GM23338 (cell line): ENCODE measurements around the gene DROSHA. TPM values are rescaled to one million over a fixed set of nuclear protein-coding genes. Genes with fewer than 3 reads are reported as not detected.
"Not testable (repeated sequence)": the region's sequence is repeated elsewhere in the genome, so short reads cannot be mapped to it uniquely, and the experiment has no call there.

Source experiments
- ATAC-seq: fragments of 200-7000 bp; cut with Tn5 transposase; 3 replicates; pipeline ENCODE4 v1.9.1; 2020
- DNase-seq: peaks from one replicate; pipeline ENCODE4 v3.0.0-alpha.2; 2015; ENCODE audit warnings: low spot score
- H2AFZ ChIP-seq: fragments of 200-600 bp; sonication (generic); 2 replicates; pipeline ENCODE4 v1.8.0; 2016; ENCODE audit warnings: antibody characterized with exemption, mild to moderate bottlenecking, moderate library complexity
- H3F3A ChIP-seq: fragments of 200-600 bp; sonication (generic); replicated peaks from 2 replicates; pipeline ENCODE4 v1.8.0; 2017; ENCODE audit warnings: antibody characterized with exemption, mixed run types, low read depth
- H3K27ac ChIP-seq: fragments of 200-600 bp; sonication (generic); 2 replicates; pipeline ENCODE4 v1.6.1; 2016; ENCODE audit warnings: low read depth
- H3K27me3 ChIP-seq: fragments of 200-600 bp; sonication (generic); 2 replicates; pipeline ENCODE4 v1.8.0; 2016; ENCODE audit warnings: mild to moderate bottlenecking, mixed run types, moderate library complexity; ENCODE audit not compliant: insufficient read depth
- H3K36me3 ChIP-seq: fragments of 200-600 bp; sonication (generic); 2 replicates; pipeline ENCODE4 v1.8.0; 2016; ENCODE audit warnings: mild to moderate bottlenecking; ENCODE audit not compliant: insufficient read depth
- H3K4me1 ChIP-seq: fragments of 200-600 bp; sonication (generic); 2 replicates; pipeline ENCODE4 v1.8.0; 2016; ENCODE audit warnings: mild to moderate bottlenecking, moderate library complexity; ENCODE audit not compliant: insufficient read depth
- H3K4me2 ChIP-seq: fragments of 200-600 bp; sonication (generic); 2 replicates; pipeline ENCODE4 v1.7.1; 2017; ENCODE audit warnings: mixed run types
- H3K4me3 ChIP-seq: fragments of 200-600 bp; sonication (generic); 2 replicates; pipeline ENCODE4 v1.6.1; 2016; ENCODE audit warnings: mixed run types
- H3K79me2 ChIP-seq: fragments of 200-600 bp; sonication (generic); replicated peaks from 2 replicates; pipeline ENCODE4 v1.8.0; 2017; ENCODE audit warnings: mild to moderate bottlenecking; ENCODE audit not compliant: insufficient read depth
- H3K9me2 ChIP-seq: fragments of 200-600 bp; sonication (generic); 2 replicates; pipeline ENCODE4 v1.8.0; 2017; ENCODE audit not compliant: insufficient read depth
- H4K20me1 ChIP-seq: fragments of 200-600 bp; sonication (generic); replicated peaks from 2 replicates; pipeline ENCODE4 v1.8.0; 2017; ENCODE audit warnings: mild to moderate bottlenecking; ENCODE audit not compliant: insufficient read depth
- H3K27ac Mint-ChIP-seq: 2 replicates; pipeline ENCODE4 v1.8.0; 2020; ENCODE audit warnings: inconsistent platforms, mild to moderate bottlenecking, moderate library complexity, mixed read lengths
- H3K27me3 Mint-ChIP-seq: 3 replicates; pipeline ENCODE4 v1.8.0; 2022; ENCODE audit warnings: low read depth, mild to moderate bottlenecking, moderate library complexity, mixed read lengths, inconsistent platforms; ENCODE audit not compliant: insufficient read depth, poor library complexity
- H3K36me3 Mint-ChIP-seq: 3 replicates; pipeline ENCODE4 v1.8.0; 2021; ENCODE audit warnings: low read depth, mild to moderate bottlenecking, inconsistent platforms, moderate library complexity, mixed read lengths
- H3K4me1 Mint-ChIP-seq: 3 replicates; pipeline ENCODE4 v1.8.0; 2020; ENCODE audit warnings: mild to moderate bottlenecking, inconsistent platforms, mixed read lengths
- H3K4me3 Mint-ChIP-seq: 3 replicates; pipeline ENCODE4 v1.8.0; 2021; ENCODE audit warnings: moderate library complexity, mild to moderate bottlenecking, inconsistent platforms, mixed read lengths
- H3K9me3 Mint-ChIP-seq: 3 replicates; pipeline ENCODE4 v1.8.0; 2020; ENCODE audit warnings: moderate library complexity, mild to moderate bottlenecking, inconsistent platforms, mixed read lengths
- JUNB ChIP-seq: IDR thresholded peaks from one replicate; pipeline ENCODE4 v1.6.1; 2016; ENCODE audit warnings: antibody characterized with exemption; ENCODE audit not compliant: unreplicated experiment
- NANOG ChIP-seq: IDR thresholded peaks from 2 replicates; pipeline ENCODE4 v1.6.1; 2016; ENCODE audit warnings: antibody characterized with exemption, borderline replicate concordance
- STAT1 ChIP-seq: IDR thresholded peaks from one replicate; pipeline ENCODE4 v1.6.1; 2016; ENCODE audit warnings: antibody characterized with exemption; ENCODE audit not compliant: unreplicated experiment
- ZNF331 ChIP-seq: fragments of 250-450 bp; sonication (Bioruptor Pico); IDR thresholded peaks from 2 replicates; pipeline ENCODE4 v1.5.0; 2020; ENCODE audit warnings: low read depth, mild to moderate bottlenecking, moderate library complexity
- polyA plus RNA-seq: library from polyadenylated mRNA; unstranded; fragments of >200 nt; fragmentation: Nextera tagmentation; extraction: Ambion mirVana; gene quantifications from 2 replicates; pipeline ENCODE4 v1.2.1, GENCODE V29; 2016
- total RNA-seq: library from RNA; depleted of rRNA; stranded (reverse); fragments of >200 nt; shearing (Covaris generic); gene quantifications from 2 replicates; pipeline ENCODE4 v1.2.3, GENCODE V29; 2014
- TF ChIP-seq, protein P1 (sequence below), 2 experiments: fragments of 200-600 bp in 1 of 2; sonication (generic) in 1 of 2; conservative IDR thresholded peaks; 2 replicates each; pipeline versions ENCODE4 v1.5.1 to v1.6.1; 2016 to 2017; ENCODE audit warnings: antibody characterized with exemption in 2 of 2, low read depth in 2 of 2, mild to moderate bottlenecking in 2 of 2, moderate library complexity in 1 of 2
- TF ChIP-seq, protein P2 (sequence below): IDR thresholded peaks from one replicate; pipeline ENCODE4 v1.6.1; 2018; ENCODE audit warnings: antibody characterized with exemption; ENCODE audit not compliant: unreplicated experiment

Gene DROSHA
- total and polyA plus RNA-seq, 2 experiments from 2014 or later, result 70.6 to 87.8 TPM

DNA sequence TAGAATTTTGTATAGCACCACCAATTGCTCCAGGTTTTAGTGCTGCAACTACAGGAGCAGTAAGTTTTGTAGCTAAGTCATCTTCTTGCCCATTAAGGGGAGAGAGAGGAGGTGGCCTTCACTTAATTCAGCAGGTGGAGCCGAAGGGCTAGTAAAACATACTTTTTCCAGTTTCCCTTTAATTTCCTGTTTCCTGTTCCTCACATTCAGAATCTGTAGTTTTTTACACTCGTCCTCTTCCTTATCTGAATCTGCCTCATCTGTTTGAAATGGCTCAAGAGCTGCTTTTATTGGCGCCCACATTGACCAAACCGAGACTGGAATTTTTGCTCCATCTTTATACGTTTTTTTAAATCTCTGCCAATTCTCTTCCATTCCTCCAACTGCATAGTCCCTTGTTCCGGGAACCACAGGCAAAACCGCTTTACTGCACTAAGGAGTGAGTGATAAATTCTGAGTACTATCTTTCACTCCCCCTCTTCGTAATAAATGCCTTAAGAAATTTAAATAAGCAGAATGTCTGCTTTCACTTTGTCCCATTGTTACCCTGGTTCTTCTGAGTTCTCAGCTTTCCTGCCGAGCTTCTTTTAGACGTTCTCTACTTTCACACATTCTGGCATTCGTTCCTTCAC is 133.9 kb downstream of the DROSHA start:
- DNase-seq (no peak), ATAC-seq (no peak)
- Histone ChIP-seq H3K27ac (peak overlapping the region; percentile 79; the same call in 1 of the 2 replicates), H3K36me3 (no peaks in the 10 kb centered on the region; the same call in 1 of the 2 replicates), H3K9me2 (no peaks in the 10 kb centered on the region), H3K79me2 (no peaks in the 10 kb centered on the region), H4K20me1 (no peaks in the 10 kb centered on the region), H3K4me1 (peaks cover 15% of the 10 kb centered on the region), H3K4me2 (peak overlapping the region; percentile 27; the same call in 1 of the 2 replicates), H3K27me3 (no peaks in the 10 kb centered on the region), H2AFZ (no peak overlapping the region), H3K4me3 (no peak overlapping the region), H3F3A (no peaks in the 10 kb centered on the region)
- Mint-ChIP-seq H3K9me3 (no peaks in the 10 kb centered on the region), H3K36me3 (peaks cover 15% of the 10 kb centered on the region; the same call in 2 of the 3 replicates), H3K4me3 (no peak overlapping the region), H3K27me3 (no peaks in the 10 kb centered on the region), H3K27ac (peak overlapping the region; percentile 80; the same call in 1 of the 2 replicates), H3K4me1 (peaks cover 19% of the 10 kb centered on the region)
- no peak for TF ChIP-seq STAT1
- TF ChIP-seq, protein P1, sequence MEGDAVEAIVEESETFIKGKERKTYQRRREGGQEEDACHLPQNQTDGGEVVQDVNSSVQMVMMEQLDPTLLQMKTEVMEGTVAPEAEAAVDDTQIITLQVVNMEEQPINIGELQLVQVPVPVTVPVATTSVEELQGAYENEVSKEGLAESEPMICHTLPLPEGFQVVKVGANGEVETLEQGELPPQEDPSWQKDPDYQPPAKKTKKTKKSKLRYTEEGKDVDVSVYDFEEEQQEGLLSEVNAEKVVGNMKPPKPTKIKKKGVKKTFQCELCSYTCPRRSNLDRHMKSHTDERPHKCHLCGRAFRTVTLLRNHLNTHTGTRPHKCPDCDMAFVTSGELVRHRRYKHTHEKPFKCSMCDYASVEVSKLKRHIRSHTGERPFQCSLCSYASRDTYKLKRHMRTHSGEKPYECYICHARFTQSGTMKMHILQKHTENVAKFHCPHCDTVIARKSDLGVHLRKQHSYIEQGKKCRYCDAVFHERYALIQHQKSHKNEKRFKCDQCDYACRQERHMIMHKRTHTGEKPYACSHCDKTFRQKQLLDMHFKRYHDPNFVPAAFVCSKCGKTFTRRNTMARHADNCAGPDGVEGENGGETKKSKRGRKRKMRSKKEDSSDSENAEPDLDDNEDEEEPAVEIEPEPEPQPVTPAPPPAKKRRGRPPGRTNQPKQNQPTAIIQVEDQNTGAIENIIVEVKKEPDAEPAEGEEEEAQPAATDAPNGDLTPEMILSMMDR (conservative IDR thresholded peaks at IDR 0.05; ENCODE audit: low read depth in 2 of 2), result peak; percentile 6 to 31; a peak in 2 of 4 replicates

DNA sequence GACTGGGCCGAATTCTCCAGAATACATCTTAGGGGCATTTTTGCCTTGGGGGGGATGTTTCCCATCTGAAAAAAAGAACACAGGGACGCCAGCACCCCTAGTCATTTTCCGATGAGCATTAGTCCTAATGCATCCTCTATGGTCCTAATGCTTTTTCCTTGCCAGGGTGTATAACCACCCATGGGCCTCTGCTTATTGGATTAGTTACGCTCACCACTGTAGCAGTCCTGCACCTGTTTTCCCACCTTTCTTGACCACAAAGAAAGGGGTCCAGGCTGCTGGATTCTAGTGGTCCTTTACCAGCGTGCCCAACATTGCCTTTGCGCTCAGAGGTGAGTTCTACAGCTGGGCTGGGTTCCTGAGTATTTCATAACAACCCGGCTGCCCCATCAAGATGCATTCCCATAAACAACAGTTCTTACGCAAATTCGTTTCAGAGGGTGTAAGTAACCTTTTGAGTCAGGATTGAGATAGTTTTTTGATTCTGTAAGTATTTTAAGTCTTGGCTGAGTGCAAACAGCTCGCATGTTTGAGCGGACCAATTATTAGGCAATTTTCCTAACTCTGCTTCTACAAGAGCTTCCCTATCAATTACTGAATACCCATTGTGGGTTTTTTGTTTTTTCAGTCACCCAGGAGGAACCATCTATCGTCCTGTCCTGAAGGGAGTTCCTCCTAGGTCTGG is 135.1 kb downstream of the DROSHA start:
- Histone ChIP-seq H3K36me3 (no peaks in the 10 kb centered on the region; the same call in 1 of the 2 replicates), H3K9me2 (no peaks in the 10 kb centered on the region), H3K4me3 (no peak overlapping the region), H3F3A (no peaks in the 10 kb centered on the region), H3K27ac (no peak overlapping the region), H3K4me2 (no peak overlapping the region), H3K79me2 (no peaks in the 10 kb centered on the region), H2AFZ (no peak overlapping the region), H4K20me1 (no peaks in the 10 kb centered on the region), H3K27me3 (no peaks in the 10 kb centered on the region), H3K4me1 (peaks cover 15% of the 10 kb centered on the region)
- Mint-ChIP-seq H3K36me3 (peaks cover 10% of the 10 kb centered on the region; the same call in 2 of the 3 replicates), H3K27ac (no peak overlapping the region), H3K4me3 (no peak overlapping the region), H3K4me1 (peaks cover 19% of the 10 kb centered on the region), H3K9me3 (no peaks in the 10 kb centered on the region), H3K27me3 (no peaks in the 10 kb centered on the region)
- no peak for ATAC-seq
- no peak for DNase-seq
- TF ChIP-seq ZNF331 (CRISPR knock-in tag) (no peak), NANOG (no peak), JUNB (no peak)
- TF ChIP-seq, protein P2, sequence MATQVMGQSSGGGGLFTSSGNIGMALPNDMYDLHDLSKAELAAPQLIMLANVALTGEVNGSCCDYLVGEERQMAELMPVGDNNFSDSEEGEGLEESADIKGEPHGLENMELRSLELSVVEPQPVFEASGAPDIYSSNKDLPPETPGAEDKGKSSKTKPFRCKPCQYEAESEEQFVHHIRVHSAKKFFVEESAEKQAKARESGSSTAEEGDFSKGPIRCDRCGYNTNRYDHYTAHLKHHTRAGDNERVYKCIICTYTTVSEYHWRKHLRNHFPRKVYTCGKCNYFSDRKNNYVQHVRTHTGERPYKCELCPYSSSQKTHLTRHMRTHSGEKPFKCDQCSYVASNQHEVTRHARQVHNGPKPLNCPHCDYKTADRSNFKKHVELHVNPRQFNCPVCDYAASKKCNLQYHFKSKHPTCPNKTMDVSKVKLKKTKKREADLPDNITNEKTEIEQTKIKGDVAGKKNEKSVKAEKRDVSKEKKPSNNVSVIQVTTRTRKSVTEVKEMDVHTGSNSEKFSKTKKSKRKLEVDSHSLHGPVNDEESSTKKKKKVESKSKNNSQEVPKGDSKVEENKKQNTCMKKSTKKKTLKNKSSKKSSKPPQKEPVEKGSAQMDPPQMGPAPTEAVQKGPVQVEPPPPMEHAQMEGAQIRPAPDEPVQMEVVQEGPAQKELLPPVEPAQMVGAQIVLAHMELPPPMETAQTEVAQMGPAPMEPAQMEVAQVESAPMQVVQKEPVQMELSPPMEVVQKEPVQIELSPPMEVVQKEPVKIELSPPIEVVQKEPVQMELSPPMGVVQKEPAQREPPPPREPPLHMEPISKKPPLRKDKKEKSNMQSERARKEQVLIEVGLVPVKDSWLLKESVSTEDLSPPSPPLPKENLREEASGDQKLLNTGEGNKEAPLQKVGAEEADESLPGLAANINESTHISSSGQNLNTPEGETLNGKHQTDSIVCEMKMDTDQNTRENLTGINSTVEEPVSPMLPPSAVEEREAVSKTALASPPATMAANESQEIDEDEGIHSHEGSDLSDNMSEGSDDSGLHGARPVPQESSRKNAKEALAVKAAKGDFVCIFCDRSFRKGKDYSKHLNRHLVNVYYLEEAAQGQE, result no peak

DNA sequence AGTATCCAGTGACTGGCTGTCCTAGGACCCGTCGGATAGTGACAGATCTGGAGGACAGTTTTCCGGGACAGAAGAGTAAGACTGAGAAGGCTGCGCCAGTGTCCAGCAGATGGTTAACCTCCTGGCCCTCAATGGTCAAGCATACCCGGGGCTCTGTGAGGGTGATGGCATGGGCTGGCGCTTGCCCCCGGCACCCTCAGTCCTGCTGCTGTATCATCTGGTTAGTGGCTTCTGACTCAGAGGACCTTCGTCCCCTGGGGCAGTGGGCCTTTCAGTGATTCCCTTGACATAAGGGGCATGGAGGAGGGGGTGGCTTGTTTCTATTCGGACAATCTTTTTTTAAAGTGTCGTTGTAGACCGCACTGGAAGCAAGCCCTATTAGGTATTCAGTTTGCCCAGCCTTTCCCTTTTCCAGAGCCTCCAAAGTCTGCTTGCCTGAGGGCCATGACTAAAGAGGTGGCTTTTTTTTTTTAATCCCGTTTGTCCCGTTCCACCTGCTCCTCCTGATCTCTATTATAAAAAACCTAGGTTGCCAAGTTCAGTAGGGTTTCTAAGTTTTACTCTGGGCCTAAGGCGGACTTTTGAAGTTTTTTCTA is 136.3 kb downstream of the DROSHA start:
- ATAC-seq, H4K20me1 ChIP-seq, H3K27ac Mint-ChIP-seq, H3K4me3 ChIP-seq, H3K79me2 ChIP-seq, H3K4me2 ChIP-seq, H3K4me3 Mint-ChIP-seq, H3K27me3 Mint-ChIP-seq, H3K27ac ChIP-seq, H3K36me3 ChIP-seq, H3K9me2 ChIP-seq, H3K9me3 Mint-ChIP-seq, H3F3A ChIP-seq, DNase-seq, H2AFZ ChIP-seq, H3K27me3 ChIP-seq, H3K36me3 Mint-ChIP-seq: not testable (repeated sequence)
- H3K4me1 Mint-ChIP-seq, result peaks cover 19% of the 10 kb centered on the region
- peaks cover 15% of the 10 kb centered on the region for H3K4me1 ChIP-seq
